WTC11 (cell line): ENCODE data around the gene SPATC1L. TPM values are rescaled to one million over a fixed set of nuclear protein-coding genes. Genes with fewer than 3 reads are reported as not detected.

ENCODE experiments used
- ATAC-seq: fragments of 200-7000 bp; cut with Tn5 transposase; 2 replicates; pipeline ENCODE4 v1.10.0; 2021; ENCODE audit warnings: mild to moderate bottlenecking, moderate library complexity
- CTCF ChIA-PET: fragments of 300-600 bp; sonication (Branson Sonifier 250); formaldehyde crosslinking; loops from one replicate; lab custom pipeline; 2021; ENCODE audit warnings: antibody characterized with exemption; lab: Charles Lee
- POLR2A ChIA-PET: fragments of 350-600 bp; sonication (Branson Sonifier 250); formaldehyde crosslinking; loops from one replicate; lab custom pipeline; 2021; ENCODE audit warnings: antibody characterized with exemption; lab: Charles Lee
- DNase-seq: peaks from one replicate; pipeline ENCODE4 v3.0.0; 2021; ENCODE audit warnings: low spot score
- H3K27ac Mint-ChIP-seq: 2 replicates; pipeline ENCODE4 v1.8.0; 2021; ENCODE audit warnings: mixed read lengths
- H3K27me3 Mint-ChIP-seq: 2 replicates; pipeline ENCODE4 v1.8.0; 2021; ENCODE audit warnings: low read depth, mild to moderate bottlenecking, moderate library complexity, mixed read lengths
- H3K36me3 Mint-ChIP-seq: 2 replicates; pipeline ENCODE4 v1.8.0; 2021; ENCODE audit warnings: mixed read lengths
- H3K4me1 Mint-ChIP-seq: 2 replicates; pipeline ENCODE4 v1.8.0; 2022; ENCODE audit warnings: mixed read lengths
- H3K4me3 Mint-ChIP-seq: 2 replicates; pipeline ENCODE4 v1.8.0; 2021; ENCODE audit warnings: mild to moderate bottlenecking, moderate library complexity, mixed read lengths
- H3K9me3 Mint-ChIP-seq: 2 replicates; pipeline ENCODE4 v1.8.0; 2021; ENCODE audit warnings: mixed read lengths
- CREB1 ChIP-seq: sonication (generic); formaldehyde crosslinking; IDR thresholded peaks from 2 replicates; pipeline ENCODE4 v1.8.0; 2023; ENCODE audit warnings: mild to moderate bottlenecking, missing genetic modification reagents
- MXD4 ChIP-seq: fragments of 250-450 bp; sonication (Bioruptor Pico); IDR thresholded peaks from 2 replicates; pipeline ENCODE4 v1.8.0; 2021; ENCODE audit warnings: mild to moderate bottlenecking, moderate library complexity, borderline replicate concordance
- NR2C2 ChIP-seq: sonication (generic); formaldehyde crosslinking; IDR thresholded peaks from 2 replicates; pipeline ENCODE4 v1.8.0; 2022; ENCODE audit warnings: mild to moderate bottlenecking, missing genetic modification reagents
- PRDM15 ChIP-seq: sonication (generic); formaldehyde crosslinking; IDR thresholded peaks from 2 replicates; pipeline ENCODE4 v1.8.0; 2022; ENCODE audit warnings: missing genetic modification reagents
- PRRX2 ChIP-seq: fragments of 250-450 bp; sonication (Bioruptor Pico); IDR thresholded peaks from 2 replicates; pipeline ENCODE4 v1.8.0; 2021; ENCODE audit warnings: mild to moderate bottlenecking
- RORB ChIP-seq: fragments of 250-450 bp; sonication (Bioruptor Pico); IDR thresholded peaks from 2 replicates; pipeline ENCODE4 v1.9.0; 2021; ENCODE audit warnings: mild to moderate bottlenecking
- TCF7 ChIP-seq: sonication (generic); formaldehyde crosslinking; IDR thresholded peaks from 2 replicates; pipeline ENCODE4 v1.8.0; 2022; ENCODE audit warnings: mild to moderate bottlenecking, low read depth, missing genetic modification reagents, moderate library complexity
- TEAD4 ChIP-seq: sonication (generic); formaldehyde crosslinking; IDR thresholded peaks from 2 replicates; pipeline ENCODE4 v1.8.0; 2022; ENCODE audit warnings: mild to moderate bottlenecking, missing genetic modification reagents
- TP53 ChIP-seq: sonication (generic); formaldehyde crosslinking; IDR thresholded peaks from 2 replicates; pipeline ENCODE4 v1.8.1; 2023; ENCODE audit warnings: mild to moderate bottlenecking, missing genetic modification reagents
- USF2 ChIP-seq: sonication (generic); formaldehyde crosslinking; IDR thresholded peaks from 2 replicates; pipeline ENCODE4 v1.8.1; 2023; ENCODE audit warnings: mild to moderate bottlenecking, missing genetic modification reagents, moderate library complexity
- ZBTB21 ChIP-seq: sonication (generic); formaldehyde crosslinking; IDR thresholded peaks from 2 replicates; pipeline ENCODE4 v1.8.1; 2023; ENCODE audit warnings: mild to moderate bottlenecking, missing genetic modification reagents, borderline replicate concordance
- ZNF121 ChIP-seq: sonication (generic); formaldehyde crosslinking; IDR thresholded peaks from 2 replicates; pipeline ENCODE4 v1.8.0; 2023; ENCODE audit warnings: missing genetic modification reagents
- ZNF263 ChIP-seq: sonication (generic); formaldehyde crosslinking; IDR thresholded peaks from 2 replicates; pipeline ENCODE4 v1.8.1; 2022; ENCODE audit warnings: low read depth, mild to moderate bottlenecking, moderate library complexity, missing genetic modification reagents
- ZNF396 ChIP-seq: fragments of 250-450 bp; sonication (Bioruptor Pico); IDR thresholded peaks from 2 replicates; pipeline ENCODE4 v1.8.0; 2021; ENCODE audit warnings: mild to moderate bottlenecking, moderate library complexity, borderline replicate concordance
- total RNA-seq: library from RNA; stranded (reverse); gene quantifications from 3 replicates; pipeline ENCODE4 v1.2.3, GENCODE V29; 2021
- TF ChIP-seq, protein P1 (sequence below): sonication (generic); formaldehyde crosslinking; IDR thresholded peaks from 2 replicates; pipeline ENCODE4 v1.8.0; 2023; ENCODE audit warnings: mild to moderate bottlenecking, missing genetic modification reagents
- TF ChIP-seq, protein P2 (sequence below): fragments of 250-450 bp; sonication (Bioruptor Pico); IDR thresholded peaks from 2 replicates; pipeline ENCODE4 v1.9.0; 2021; ENCODE audit warnings: mild to moderate bottlenecking, borderline replicate concordance

Gene SPATC1L
- total RNA-seq, 1 experiment from 2014 or later, result 61.7 TPM

DNA sequence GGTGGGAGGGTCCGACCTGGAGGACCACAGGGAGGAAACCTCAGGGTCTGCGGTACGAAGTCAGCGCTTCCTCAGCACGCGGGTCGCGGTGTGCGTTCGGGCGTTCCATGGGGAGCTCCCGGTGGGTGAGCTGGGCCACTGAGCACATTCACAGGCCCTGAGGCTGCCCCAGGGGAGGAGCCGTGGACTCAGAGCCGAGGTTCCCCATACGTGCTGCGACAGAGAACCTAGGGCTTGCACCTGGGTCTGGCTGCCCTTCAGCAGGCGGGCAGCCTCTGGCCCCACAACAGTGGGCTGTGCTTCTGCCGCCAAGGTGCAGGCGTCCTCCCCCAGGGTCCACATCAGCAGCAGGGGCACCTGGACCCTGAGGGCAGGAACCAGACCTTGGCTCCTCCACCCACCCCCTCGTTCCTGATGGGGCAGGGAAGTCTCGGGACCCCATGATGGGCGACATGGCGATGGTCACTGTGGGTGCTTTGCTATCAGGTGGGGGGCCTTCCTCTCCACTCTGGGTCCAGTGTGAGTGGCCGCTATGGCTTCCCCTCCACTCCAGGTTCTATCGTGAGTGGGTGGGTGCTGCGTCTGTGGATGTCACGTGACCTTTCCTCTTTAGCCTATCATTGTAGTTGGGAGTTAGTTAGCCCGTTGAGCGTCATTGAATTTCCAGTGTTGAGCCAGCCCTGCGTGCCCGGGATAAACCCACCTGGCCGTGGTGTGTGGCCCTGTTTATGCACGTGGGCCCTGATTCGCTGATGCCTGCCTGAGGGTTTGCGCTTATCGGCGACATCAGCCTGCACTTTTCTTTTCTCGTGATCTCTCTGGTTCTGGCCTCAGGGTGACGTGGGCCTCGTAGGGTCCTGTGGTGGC lies 56.8 kb downstream of the SPATC1L start:
- POLR2A ChIA-PET, result no interaction called here
- TF ChIP-seq TCF7 (CRISPR knock-in tag), result no peak
- no peak for TF ChIP-seq TP53 (CRISPR knock-in tag)
- TF ChIP-seq ZNF396 (CRISPR knock-in tag), result no peak
- TF ChIP-seq NR2C2 (CRISPR knock-in tag), result no peak
- no peak for TF ChIP-seq PRRX2 (CRISPR knock-in tag)
- no peak for TF ChIP-seq RORB (CRISPR knock-in tag)
- no peak for TF ChIP-seq PRDM15 (CRISPR knock-in tag)
- TF ChIP-seq, protein P1, sequence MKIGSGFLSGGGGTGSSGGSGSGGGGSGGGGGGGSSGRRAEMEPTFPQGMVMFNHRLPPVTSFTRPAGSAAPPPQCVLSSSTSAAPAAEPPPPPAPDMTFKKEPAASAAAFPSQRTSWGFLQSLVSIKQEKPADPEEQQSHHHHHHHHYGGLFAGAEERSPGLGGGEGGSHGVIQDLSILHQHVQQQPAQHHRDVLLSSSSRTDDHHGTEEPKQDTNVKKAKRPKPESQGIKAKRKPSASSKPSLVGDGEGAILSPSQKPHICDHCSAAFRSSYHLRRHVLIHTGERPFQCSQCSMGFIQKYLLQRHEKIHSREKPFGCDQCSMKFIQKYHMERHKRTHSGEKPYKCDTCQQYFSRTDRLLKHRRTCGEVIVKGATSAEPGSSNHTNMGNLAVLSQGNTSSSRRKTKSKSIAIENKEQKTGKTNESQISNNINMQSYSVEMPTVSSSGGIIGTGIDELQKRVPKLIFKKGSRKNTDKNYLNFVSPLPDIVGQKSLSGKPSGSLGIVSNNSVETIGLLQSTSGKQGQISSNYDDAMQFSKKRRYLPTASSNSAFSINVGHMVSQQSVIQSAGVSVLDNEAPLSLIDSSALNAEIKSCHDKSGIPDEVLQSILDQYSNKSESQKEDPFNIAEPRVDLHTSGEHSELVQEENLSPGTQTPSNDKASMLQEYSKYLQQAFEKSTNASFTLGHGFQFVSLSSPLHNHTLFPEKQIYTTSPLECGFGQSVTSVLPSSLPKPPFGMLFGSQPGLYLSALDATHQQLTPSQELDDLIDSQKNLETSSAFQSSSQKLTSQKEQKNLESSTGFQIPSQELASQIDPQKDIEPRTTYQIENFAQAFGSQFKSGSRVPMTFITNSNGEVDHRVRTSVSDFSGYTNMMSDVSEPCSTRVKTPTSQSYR (CRISPR knock-in tag), result no peak
- TF ChIP-seq MXD4 (CRISPR knock-in tag), result no peak
- no peak for TF ChIP-seq ZNF263 (CRISPR knock-in tag)
- no peak for TF ChIP-seq USF2
- TF ChIP-seq CREB1 (CRISPR knock-in tag), result no peak
- TF ChIP-seq, protein P2, sequence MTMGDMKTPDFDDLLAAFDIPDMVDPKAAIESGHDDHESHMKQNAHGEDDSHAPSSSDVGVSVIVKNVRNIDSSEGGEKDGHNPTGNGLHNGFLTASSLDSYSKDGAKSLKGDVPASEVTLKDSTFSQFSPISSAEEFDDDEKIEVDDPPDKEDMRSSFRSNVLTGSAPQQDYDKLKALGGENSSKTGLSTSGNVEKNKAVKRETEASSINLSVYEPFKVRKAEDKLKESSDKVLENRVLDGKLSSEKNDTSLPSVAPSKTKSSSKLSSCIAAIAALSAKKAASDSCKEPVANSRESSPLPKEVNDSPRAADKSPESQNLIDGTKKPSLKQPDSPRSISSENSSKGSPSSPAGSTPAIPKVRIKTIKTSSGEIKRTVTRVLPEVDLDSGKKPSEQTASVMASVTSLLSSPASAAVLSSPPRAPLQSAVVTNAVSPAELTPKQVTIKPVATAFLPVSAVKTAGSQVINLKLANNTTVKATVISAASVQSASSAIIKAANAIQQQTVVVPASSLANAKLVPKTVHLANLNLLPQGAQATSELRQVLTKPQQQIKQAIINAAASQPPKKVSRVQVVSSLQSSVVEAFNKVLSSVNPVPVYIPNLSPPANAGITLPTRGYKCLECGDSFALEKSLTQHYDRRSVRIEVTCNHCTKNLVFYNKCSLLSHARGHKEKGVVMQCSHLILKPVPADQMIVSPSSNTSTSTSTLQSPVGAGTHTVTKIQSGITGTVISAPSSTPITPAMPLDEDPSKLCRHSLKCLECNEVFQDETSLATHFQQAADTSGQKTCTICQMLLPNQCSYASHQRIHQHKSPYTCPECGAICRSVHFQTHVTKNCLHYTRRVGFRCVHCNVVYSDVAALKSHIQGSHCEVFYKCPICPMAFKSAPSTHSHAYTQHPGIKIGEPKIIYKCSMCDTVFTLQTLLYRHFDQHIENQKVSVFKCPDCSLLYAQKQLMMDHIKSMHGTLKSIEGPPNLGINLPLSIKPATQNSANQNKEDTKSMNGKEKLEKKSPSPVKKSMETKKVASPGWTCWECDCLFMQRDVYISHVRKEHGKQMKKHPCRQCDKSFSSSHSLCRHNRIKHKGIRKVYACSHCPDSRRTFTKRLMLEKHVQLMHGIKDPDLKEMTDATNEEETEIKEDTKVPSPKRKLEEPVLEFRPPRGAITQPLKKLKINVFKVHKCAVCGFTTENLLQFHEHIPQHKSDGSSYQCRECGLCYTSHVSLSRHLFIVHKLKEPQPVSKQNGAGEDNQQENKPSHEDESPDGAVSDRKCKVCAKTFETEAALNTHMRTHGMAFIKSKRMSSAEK (CRISPR knock-in tag), result no peak
- TF ChIP-seq ZBTB21 (CRISPR knock-in tag), result no peak
- no peak for TF ChIP-seq TEAD4 (CRISPR knock-in tag)
- no peak for TF ChIP-seq ZNF121 (CRISPR knock-in tag)
- CTCF ChIA-PET, result interaction anchor here (1.0 to 3.7 kb wide), 3 partner anchors 16 to 156 kb away, joined by 3 to 40 read pairs (median 18); no protein-coding TSS in a partner anchor
- no peaks in the 10 kb centered on the region for H3K4me1 Mint-ChIP-seq
- ATAC-seq (no peak), DNase-seq (peak; percentile 9)
- H3K4me3 Mint-ChIP-seq, result no peak overlapping the region
- peaks cover 9% of the 10 kb centered on the region; the same call in 1 of the 2 replicates for H3K36me3 Mint-ChIP-seq
- H3K27ac Mint-ChIP-seq, result no peak overlapping the region; the same call in 1 of the 2 replicates
- no peaks in the 10 kb centered on the region; the same call in 1 of the 2 replicates for H3K27me3 Mint-ChIP-seq
- no peaks in the 10 kb centered on the region for H3K9me3 Mint-ChIP-seq
